OCI-M1 (cell line): ENCODE measurements around the gene GRAMD1A.

Experiments
- DNase-seq: peaks from one replicate; lab custom pipeline; 2025; lab: John Stamatoyannopoulos, UW

The GRAMD1A gene

GRCh38 chr19:35055715-35056179 lies 55.6 kb downstream of the GRAMD1A start:
- no peak for DNase-seq

- no peak for DNase-seq
These were observed 56.5 kb downstream of the GRAMD1A start for GRCh38 chr19:35056513-35057063.

GRCh38 chr19:35058370-35058769 lies 58.2 kb downstream of the GRAMD1A start:
- no peak for DNase-seq

DNA sequence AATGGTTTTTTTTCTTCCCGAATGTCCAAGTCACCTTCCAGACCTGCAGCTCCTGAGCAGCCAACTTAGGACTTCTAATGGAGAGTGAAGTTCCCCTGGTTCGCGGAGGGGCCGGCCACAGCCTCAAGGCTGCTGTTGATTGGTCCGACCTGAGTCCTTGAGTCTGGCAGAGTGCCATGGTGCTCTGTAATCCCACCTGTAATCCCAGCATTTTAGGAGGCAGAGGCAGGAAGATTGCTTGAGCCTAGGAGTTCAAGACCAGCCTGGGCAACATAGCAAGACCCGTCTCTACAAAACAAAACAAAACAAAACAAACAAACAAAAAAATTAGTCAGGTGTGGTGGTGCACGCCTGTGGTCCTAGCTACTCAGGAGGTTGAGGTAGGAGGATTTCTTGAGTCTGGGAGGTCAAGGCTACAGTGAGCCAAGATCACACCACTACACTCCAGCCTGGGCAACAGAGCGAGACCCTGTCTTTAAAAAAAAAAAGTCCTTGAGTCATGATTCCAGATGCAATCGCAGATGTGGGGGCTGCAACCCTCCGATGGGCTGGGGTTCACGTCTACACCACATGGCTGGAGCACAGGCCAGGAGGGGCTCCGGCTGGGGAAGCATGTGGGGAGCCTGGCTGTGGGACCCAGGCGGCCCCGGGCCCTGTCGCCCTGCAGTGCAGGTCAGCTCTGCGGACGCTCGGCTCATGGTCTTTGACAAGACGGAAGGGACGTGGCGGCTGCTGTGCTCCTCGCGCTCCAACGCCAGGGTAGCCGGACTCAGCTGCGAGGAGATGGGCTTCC lies 59.1 kb downstream of the GRAMD1A start:
- no peak for DNase-seq

GRCh38 chr19:35059799-35060091 lies 59.6 kb downstream of the GRAMD1A start:
- no peak for DNase-seq

GRCh38 chr19:35060160-35060855 lies 60.2 kb downstream of the GRAMD1A start:
- no peak for DNase-seq

- no peak for DNase-seq
These were observed 61.7 kb downstream of the GRAMD1A start for GRCh38 chr19:35061583-35062373.

- no peak for DNase-seq
These were observed 62.8 kb downstream of the GRAMD1A start for GRCh38 chr19:35062942-35063341.

DNA sequence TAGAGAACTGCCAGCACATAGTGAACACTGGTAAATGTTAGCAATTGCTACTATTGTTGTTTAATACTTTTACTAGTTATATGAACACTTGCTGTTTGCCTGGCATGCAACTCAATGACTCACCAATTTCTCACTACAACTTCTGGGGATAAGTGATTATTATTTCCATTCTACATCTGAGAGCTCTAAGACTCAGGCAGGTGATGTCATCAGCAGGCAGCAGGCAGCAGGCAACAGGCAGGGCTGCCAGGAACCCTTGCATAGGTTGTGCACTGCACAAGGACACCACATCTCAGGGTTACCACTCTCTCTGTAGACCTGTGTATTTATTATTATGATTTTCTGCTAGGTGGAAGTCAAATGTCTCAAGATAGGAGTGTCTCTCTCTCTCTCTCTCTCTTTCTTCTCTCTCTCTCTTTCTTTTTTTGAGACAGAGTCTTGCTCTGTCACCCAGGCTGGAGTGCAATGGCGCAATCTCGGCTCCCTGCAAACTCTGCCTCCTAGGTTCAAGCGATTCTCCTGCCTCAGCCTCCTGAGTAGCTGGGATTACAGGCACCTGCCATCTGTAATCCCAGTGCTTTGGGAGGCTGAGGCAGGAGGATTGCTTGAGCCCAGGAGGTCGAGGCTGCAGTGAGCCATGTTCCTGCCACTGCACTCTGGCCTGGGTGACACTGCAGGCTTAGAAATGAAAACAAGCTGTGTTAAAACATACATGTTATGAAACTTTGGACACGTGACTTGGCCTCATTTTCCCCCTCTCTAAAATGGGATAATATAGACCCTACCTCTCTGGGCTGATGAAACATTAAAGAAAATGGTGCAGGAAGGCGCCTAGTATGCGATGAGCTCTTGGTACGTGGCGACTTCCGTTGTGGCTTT lies 64.1 kb downstream of the GRAMD1A start:
- DNase-seq: peak; percentile 24

- no peak for DNase-seq
These were observed 65.5 kb downstream of the GRAMD1A start for GRCh38 chr19:35065574-35065973.

DNA sequence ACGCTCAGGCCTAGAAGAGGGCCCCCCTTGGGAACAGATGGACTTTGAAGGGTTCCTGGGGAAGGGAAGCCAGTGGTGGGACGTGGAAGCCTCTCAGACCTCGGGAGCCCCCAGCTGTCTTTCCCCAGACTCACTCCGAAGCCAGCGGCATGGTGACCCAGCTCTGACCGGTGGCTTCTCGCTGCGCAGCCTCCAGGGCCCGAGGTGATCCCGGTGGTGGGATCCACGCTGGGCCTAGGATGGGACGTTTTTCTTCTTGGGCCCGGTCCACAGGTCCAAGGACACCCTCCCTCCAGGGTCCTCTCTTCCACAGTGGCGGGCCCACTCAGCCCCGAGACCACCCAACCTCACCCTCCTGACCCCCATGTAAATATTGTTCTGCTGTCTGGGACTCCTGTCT lies 66.0 kb downstream of the GRAMD1A start:
- DNase-seq: no peak

DNA sequence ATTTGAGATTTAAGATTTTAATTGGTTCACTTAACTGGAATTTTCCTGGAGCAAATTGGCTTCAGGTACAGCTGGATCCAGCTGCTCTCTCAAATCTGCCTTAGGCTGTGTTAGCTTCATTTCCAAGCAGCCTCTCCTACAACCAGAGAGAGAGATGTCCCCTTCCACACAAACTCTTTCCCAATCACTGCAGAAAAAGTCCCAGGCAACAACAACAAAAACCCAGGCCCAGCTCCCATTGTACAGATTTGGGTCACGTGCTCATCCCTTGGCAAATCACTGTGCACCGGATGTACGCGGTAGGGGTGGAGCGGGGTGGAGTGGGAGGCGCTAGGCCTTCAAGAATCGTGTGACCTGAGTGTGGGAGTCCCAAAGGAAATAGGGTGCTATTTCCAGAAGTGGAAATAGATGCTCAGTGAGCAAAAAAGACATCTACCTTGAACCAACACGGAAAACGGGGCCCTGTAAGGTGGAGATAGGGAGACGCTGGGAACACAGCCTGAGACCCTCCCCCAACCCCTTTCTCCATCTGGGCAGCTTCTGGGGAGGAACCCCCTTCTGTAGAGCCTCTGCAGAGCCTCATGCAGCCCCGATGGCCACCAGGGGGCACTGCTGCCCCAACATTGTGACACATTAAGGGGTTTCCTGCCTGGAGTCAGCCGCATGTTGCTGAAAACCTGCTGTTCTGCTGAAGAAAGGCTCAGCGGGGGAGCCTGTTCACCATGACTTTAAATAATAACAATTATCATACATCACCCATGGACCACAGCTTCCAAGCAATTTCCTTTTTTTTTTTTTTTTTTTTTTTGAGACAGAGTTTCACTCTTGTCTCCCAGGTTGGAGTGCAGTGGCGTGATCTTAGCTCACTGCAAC lies 66.8 kb downstream of the GRAMD1A start:
- peak; percentile 95 for DNase-seq

- DNase-seq: no peak
These were observed 69.0 kb downstream of the GRAMD1A start for GRCh38 chr19:35068941-35069634.

- no peak for DNase-seq
These were observed 69.6 kb downstream of the GRAMD1A start for GRCh38 chr19:35069696-35070095.

DNA sequence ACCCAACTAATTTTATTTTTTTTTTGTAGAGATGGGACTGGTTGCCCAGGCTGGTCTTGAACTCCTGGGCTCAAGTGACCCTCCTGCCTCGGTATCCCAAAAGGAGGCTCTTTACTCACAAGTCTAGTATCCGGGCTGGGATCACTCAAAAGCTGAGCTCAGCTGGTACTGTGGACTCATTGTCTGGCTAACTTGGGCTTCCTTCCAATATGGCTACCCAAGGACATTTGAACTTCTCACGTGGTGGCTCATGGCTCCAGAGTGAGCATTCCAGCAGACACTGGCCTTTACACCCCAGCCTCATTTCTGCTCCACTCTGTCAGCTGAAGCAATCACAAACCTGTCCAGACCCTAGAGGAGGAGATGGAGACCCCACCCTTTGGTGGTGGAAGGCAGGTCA lies 70.3 kb downstream of the GRAMD1A start:
- peak; percentile 11 for DNase-seq

GRCh38 chr19:35073516-35073915 lies 73.4 kb downstream of the GRAMD1A start:
- no peak for DNase-seq

- DNase-seq: no peak
These were observed 73.8 kb downstream of the GRAMD1A start for GRCh38 chr19:35073941-35074340.

- no peak for DNase-seq
These were observed 74.5 kb downstream of the GRAMD1A start for GRCh38 chr19:35074426-35075201.
